HG03558 (cell line): ENCODE results near the gene MASP2.
"Not testable (repeated sequence)": the region's sequence is repeated elsewhere in the genome, so short reads cannot be mapped to it uniquely, and the experiment has no call there.

Source experiments
- ATAC-seq: cut with Tn5 transposase; IDR thresholded peaks from one replicate; pipeline ENCODE4 v1.9.1; 2021; ENCODE audit warnings: moderate number of reproducible peaks; ENCODE audit not compliant: unreplicated experiment; ENCODE audit errors: extremely low read depth

The MASP2 gene

GRCh38 chr1:11041048-11041447, 6.0 kb downstream of the MASP2 start:
- no peak for ATAC-seq

- not testable (repeated sequence) for ATAC-seq
These were observed 7.0 kb downstream of the MASP2 start for GRCh38 chr1:11040105-11040429.

DNA sequence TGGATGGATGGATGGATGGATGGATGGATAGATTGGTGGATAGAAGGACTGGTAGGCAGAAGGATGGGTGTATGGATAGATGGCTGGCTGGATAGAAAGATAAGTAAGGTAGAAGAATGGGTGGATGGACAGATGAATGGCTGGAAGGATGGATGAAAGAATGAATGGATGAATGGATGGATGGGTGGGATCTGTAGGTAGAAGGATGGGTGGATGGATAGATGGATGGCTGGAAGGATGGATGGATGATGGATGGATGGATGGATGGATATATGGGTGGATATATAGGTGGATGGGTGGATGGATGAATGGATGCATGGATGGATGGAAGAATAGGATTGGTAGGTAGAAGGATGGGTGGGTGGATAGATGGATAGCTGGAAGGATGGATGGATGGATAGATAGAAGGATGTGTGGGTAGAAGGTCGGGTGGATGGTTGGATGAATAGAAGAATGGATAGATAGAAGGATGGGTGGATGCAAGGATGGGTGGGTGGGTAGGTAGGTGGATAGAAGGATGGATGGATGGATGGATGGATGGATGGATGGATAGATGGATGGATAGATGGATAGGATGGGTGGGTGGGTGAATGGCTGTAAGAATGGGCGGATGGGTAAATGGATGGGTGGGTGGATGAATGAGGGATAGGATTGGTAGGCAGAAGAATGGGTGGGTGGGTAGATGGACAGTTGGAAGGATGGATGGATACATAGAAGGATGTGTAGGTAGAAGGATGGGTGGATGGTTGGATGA, 7.5 kb downstream of the MASP2 start:
- no peak for ATAC-seq

GRCh38 chr1:11037740-11038182, 9.3 kb downstream of the MASP2 start:
- ATAC-seq: no peak

GRCh38 chr1:11037019-11037739, 9.9 kb downstream of the MASP2 start:
- ATAC-seq: not testable (repeated sequence)

- ATAC-seq: no peak
These were observed 15.3 kb downstream of the MASP2 start for GRCh38 chr1:11031624-11032262.

GRCh38 chr1:11030865-11031264, 16.2 kb downstream of the MASP2 start:
- no peak for ATAC-seq

GRCh38 chr1:11028018-11028417, 19.0 kb downstream of the MASP2 start:
- ATAC-seq: no peak

DNA sequence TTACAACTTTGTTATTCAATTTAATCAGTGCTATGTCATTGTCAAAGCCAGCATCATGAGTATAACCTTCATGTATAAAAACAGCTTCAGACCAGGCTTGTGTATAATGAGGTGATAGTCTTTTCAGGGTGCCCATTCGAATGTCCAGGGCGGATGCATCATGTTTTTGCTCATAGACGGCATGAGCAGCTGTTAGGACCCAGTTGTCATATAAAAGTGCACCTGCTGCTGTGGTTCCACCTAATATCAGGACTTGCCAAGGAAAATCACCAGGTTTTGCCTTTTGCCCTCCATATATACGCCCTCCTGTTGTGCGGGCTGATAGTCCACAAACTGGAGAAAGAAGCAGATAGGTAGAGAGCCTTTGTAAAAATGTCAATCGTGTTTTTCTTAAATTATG, 19.7 kb downstream of the MASP2 start:
- no peak for ATAC-seq

- no peak for ATAC-seq
These were observed 20.1 kb downstream of the MASP2 start for GRCh38 chr1:11026903-11027302.

DNA sequence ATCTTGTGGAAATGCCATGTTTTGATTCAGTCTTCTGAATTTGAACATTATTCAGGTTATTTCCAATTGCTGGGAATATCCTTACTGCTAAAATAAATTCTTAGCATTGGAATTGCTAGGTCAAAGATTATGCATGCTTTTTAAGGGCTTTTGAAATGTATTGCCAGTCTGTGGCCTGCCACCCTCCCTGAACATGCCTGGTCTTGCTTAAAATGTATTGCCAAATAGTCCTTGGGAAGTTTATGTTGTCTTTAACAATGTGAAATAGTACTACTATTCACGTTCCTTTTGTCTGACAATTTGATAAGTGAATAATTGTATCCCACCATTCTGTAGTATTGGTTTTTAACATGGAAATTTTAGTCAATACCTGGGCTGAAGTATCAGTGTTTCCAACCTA, 21.0 kb downstream of the MASP2 start:
- ATAC-seq: no peak

DNA sequence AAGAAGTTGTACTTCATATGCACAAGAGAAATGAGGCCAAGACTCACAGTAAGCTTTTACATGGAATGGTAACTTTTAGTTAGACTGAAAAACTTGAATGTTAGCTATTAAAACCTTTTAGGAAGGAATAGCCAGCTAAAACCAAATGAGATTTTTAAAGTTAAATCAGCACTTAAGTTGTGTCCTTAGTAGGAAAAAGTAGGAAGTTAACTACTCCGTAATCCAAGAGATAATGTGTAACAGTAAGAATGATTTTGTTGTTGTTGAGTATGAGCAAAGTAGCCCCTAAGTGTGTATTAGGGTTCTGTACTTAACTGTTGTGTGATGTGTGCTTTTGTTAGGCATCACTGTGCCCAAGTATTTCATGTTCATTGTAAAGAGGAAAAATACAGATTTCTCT, 21.4 kb downstream of the MASP2 start:
- ATAC-seq: no peak

GRCh38 chr1:11024874-11025203, 22.2 kb downstream of the MASP2 start:
- no peak for ATAC-seq

DNA sequence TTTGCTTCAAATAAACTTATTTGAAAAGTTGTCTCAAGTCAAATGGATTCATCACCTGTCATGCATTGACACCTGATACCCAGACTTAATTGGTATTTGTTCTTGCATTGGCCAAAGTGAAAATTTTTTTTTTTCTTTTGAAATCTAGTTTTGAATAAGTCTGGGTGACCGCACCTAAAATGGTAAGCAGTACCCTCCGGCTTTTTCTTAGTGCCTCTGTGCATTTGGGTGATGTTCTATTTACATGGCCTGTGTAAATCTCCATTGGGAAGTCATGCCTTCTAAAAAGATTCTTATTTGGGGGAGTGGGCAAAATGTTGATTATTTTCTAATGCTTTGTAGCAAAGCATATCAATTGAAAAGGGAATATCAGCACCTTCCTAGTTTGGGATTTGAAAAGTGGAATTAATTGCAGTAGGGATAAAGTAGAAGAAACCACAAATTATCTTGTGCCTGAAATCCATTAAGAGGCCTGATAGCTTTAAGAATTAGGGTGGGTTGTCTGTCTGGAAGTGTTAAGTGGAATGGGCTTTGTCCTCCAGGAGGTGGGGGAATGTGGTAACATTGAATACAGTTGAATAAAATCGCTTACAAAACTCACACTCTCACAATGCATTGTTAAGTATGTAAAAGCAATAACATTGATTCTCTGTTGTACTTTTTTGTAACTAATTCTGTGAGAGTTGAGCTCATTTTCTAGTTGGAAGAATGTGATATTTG, 22.7 kb downstream of the MASP2 start:
- no peak for ATAC-seq

- no peak for ATAC-seq
These were observed 23.8 kb downstream of the MASP2 start for GRCh38 chr1:11023201-11023600.

DNA sequence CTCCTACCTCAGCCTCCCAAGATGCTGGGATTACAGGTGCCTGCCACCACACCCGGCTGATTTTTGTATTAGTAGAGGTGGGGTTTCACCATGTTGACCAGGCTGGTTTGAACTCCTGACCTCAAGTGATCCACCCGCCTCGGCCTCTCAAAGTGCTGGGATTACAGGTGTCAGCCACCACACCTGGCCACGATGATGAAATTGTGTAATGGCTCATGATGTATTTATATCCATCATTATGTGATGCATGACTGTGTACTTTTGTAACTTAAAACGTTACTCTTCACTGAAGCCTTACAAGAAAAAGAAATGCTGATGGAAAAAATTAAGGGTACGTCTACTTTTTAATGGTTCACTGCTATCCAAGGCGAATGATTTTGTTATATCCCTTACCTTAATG, 27.1 kb downstream of the MASP2 start:
- ATAC-seq: no peak

DNA sequence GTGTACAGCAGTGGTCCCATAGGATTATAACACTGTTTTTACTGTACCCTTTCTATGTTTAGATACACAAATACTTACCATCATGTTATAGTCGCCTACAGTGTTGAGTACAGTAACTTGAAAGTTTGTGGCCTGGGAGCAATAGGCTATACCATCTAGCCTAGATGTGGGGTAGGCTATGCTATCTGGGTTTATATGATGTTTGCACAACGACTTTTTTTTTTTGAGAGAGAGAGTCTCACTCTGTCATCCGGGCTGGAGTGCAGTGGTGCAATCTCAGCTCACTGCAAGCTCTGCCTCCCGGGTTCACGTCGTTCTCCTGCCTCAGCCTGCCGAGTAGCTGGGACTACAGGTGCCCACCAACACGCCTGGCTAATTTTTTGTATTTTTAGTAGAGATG, 27.7 kb downstream of the MASP2 start:
- not testable (repeated sequence) for ATAC-seq

DNA sequence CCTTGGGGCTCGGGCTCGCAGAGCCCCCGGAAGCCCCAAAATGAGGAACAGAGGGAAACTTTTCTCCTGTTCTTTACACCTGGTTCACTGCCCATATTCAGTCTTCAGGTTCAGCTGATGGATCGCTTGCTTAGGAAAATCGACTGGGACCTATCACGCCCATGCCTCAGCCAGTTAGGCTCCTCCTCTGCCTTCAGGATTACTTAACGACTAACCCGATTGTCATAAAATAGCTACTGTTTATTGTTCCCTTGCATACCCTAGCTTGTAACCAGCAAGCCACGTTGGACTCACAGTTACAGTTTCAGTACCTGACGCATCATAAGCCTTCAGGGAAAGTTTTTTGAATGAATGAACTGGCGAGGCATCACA, 33.9 kb downstream of the MASP2 start:
- no peak for ATAC-seq

- ATAC-seq: peak; percentile 62
These were observed 34.5 kb downstream of the MASP2 start, which contains the start of gene TARDBP for GRCh38 chr1:11012260-11013159. TSS of gene TARDBP (plus strand) at chr1:11012654. CDS start at chr1:11013728, 1,074 bp downstream.

GRCh38 chr1:11000526-11000925, 46.5 kb downstream of the MASP2 start:
- no peak for ATAC-seq
